ENCODE data around the gene GNAI3.

GRCh38 chr1:109569323-109569722 is 20.9 kb downstream of the GNAI3 start:
- TF ChIP-seq CTCF (optimal IDR thresholded peaks at IDR 0.05 in 1 of 3, IDR thresholded peaks at IDR 0.05 in 1 of 3, conservative IDR thresholded peaks at IDR 0.05 in 1 of 3; ENCODE audit: extremely low read depth in 1 of 3, insufficient read depth in 2 of 3, low read length in 3 of 3) (no peak), EZH2 (IDR thresholded peaks at IDR 0.05; ENCODE audit: low read length) (no peak)
